AG04450 (cell line): ENCODE results near the gene CLDN9. TPM values are rescaled to one million over a fixed set of nuclear protein-coding genes. Genes with fewer than 3 reads are reported as not detected.

ENCODE experiments used
- CTCF ChIA-PET: fragments of 300-600, 350-600 bp; formaldehyde crosslinking; extraction: SDS; loops from one replicate; lab custom pipeline; 2022; ENCODE audit warnings: antibody characterized with exemption, inconsistent platforms; lab: Charles Lee
- POLR2A ChIA-PET: fragments of 350-600 bp; formaldehyde crosslinking; extraction: SDS; loops from one replicate; lab custom pipeline; 2021; ENCODE audit warnings: antibody characterized with exemption, inconsistent platforms; lab: Yijun Ruan, JAX
- DNase-seq: peaks from one replicate; pipeline ENCODE4 v3.0.0-alpha.2; 2011; ENCODE audit warnings: low read depth, low spot score
- H3K27ac ChIP-seq: one replicate; pipeline ENCODE4 v1.5.1; 2012; ENCODE audit warnings: low read depth, low read length, control low read depth
- H3K27me3 ChIP-seq: one replicate; pipeline ENCODE4 v1.6.0; 2012; ENCODE audit warnings: low read length; ENCODE audit not compliant: control insufficient read depth, insufficient read depth
- H3K4me3 ChIP-seq: 2 replicates; pipeline ENCODE4 v1.5.1; 2011; ENCODE audit warnings: mild to moderate bottlenecking, low read depth, low read length, control low read depth
- H3K9me3 ChIP-seq: 2 replicates; pipeline ENCODE4 v1.5.1; 2012; ENCODE audit warnings: low read length; ENCODE audit not compliant: control insufficient read depth, insufficient read depth
- polyA plus RNA-seq: library from polyadenylated mRNA; depleted of rRNA; stranded (reverse); fragments of >200 nt; gene quantifications from 2 replicates; pipeline ENCODE4 v1.2.3, GENCODE V29; 2011
- TF ChIP-seq, protein P1 (sequence below): IDR thresholded peaks from 2 replicates; pipeline ENCODE4 v1.5.1; 2011; ENCODE audit warnings: low read depth, low read length, control low read depth, inconsistent platforms

CLDN9 gene
- polyA plus RNA-seq, 1 experiment: not detected

DNA sequence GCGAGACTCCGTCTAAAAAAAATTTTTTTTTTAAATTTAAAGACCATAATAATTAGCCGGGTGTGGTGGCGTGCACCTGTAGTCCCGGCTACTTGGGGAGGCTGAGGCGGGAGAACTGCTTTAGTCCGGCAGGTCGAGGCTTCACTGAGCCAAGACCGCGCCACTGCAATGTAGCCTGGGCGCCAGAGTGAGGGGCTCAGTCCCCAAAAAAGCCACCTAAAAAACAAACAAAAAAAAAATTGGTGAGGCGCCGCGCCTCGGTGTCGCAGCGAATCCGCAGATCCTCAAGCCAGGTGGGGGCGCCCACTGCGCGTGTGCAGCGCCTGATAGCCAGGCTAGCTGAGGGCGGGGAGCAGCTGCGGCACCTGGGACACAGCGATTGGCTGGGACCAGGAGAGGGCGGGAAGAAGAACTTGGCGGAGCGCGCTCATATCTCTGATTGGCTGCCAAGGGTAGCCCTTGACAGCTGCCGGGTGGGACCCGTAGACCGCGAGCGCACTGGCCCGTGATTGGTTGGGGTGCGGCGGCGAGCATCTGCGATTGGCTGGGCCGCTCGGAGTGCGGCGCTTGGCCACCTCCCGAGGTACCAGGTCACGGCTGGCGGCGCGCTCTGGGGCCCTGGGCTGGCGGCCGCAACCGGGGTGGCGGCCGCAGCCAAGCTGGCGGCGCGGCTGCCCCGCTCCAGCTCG is 9.0 kb upstream of the CLDN9 start:
- H3K4me3 ChIP-seq: no peak overlapping the region
- peaks cover 48% of the 10 kb centered on the region for H3K27me3 ChIP-seq
- peak; percentile 94 for DNase-seq
- TF ChIP-seq, protein P1, sequence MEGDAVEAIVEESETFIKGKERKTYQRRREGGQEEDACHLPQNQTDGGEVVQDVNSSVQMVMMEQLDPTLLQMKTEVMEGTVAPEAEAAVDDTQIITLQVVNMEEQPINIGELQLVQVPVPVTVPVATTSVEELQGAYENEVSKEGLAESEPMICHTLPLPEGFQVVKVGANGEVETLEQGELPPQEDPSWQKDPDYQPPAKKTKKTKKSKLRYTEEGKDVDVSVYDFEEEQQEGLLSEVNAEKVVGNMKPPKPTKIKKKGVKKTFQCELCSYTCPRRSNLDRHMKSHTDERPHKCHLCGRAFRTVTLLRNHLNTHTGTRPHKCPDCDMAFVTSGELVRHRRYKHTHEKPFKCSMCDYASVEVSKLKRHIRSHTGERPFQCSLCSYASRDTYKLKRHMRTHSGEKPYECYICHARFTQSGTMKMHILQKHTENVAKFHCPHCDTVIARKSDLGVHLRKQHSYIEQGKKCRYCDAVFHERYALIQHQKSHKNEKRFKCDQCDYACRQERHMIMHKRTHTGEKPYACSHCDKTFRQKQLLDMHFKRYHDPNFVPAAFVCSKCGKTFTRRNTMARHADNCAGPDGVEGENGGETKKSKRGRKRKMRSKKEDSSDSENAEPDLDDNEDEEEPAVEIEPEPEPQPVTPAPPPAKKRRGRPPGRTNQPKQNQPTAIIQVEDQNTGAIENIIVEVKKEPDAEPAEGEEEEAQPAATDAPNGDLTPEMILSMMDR: peak; percentile 38
- H3K9me3 ChIP-seq: no peaks in the 10 kb centered on the region
- CTCF ChIA-PET: interaction anchor here (0.7 to 2.4 kb wide), 4 partner anchors 9 to 73 kb away, joined by 3 to 9 read pairs (median 4); no protein-coding TSS in a partner anchor
- H3K27ac ChIP-seq: no peak overlapping the region
- POLR2A ChIA-PET: interaction anchor here (0.5 to 1.7 kb wide), 6 partner anchors 17 to 624 kb away, joined by 3 to 8 read pairs (median 5); partner anchors contain the start of genes HCFC1R1, THOC6 and TNFRSF12A

DNA sequence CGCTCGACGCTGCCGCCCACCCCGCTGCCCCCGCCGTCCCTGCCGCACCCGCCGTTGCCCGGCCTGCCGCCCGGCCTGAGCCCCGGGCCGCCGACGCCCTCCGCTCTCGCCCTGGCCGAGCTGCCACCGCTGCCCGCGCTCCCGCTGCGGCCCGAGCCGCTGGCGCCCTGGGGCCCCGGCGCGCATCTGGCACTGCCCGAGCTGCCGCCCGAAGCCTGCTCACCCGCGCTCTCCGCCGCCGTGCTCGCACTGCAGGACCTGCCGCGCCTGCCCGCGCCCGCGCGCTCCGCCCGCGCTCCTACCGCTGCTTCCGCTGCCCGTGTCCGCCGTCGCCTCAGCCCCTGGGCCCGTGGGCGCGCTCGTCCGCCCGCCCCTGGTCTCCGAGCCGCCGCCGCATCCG is 8.4 kb upstream of the CLDN9 start:
- no peak for DNase-seq
- Histone ChIP-seq H3K27me3 (peaks cover 49% of the 10 kb centered on the region), H3K4me3 (no peak overlapping the region), H3K27ac (no peak overlapping the region), H3K9me3 (no peaks in the 10 kb centered on the region)
- ChIA-PET CTCF (interaction anchor here (0.7 to 2.4 kb wide), 4 partner anchors 9 to 72 kb away, joined by 3 to 9 read pairs (median 4); no protein-coding TSS in a partner anchor), POLR2A (interaction anchor here (1.0 to 1.7 kb wide), 4 partner anchors 16 to 24 kb away, joined by 3 to 8 read pairs (median 5); partner anchors contain the start of genes HCFC1R1, THOC6 and TNFRSF12A)
- TF ChIP-seq, protein P1: no peak

DNA sequence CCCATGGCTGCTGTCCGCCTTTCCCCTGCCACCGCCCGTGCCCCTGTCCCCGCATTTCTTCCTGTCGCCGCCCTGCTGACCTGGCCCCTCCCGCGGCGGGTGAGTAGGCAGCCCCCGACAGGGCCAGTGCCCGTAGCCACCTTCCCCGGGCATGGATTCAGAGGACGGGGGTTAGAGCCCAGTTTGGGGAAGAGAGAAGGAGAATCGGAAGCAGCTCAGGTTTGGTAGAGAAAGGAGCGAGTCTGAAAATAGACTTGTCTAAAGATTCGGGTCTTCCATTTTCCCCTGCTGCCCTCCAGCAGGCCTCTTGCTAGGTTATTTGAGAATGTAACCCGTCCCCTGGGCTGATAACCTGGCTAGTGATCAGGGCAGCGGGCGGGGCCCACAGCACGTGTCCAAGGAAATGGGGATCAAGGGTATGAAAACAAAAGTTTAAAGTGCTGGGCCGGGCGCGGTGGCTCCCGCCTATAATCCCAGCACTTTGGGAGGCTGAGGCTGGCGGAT is 7.9 kb upstream of the CLDN9 start:
- Histone ChIP-seq H3K9me3 (no peaks in the 10 kb centered on the region), H3K4me3 (no peak overlapping the region), H3K27ac (no peak overlapping the region), H3K27me3 (peaks cover 48% of the 10 kb centered on the region)
- TF ChIP-seq, protein P1: no peak
- ChIA-PET POLR2A (interaction anchor here (1.6 to 1.7 kb wide), 2 partner anchors 16 to 19 kb away, joined by 5 to 8 read pairs; partner anchors contain the start of genes HCFC1R1, THOC6 and TNFRSF12A), CTCF (interaction anchor here (2.4 kb wide), 1 partner anchor 26 kb away, joined by 9 read pairs; no protein-coding TSS in a partner anchor)
- DNase-seq: no peak

DNA sequence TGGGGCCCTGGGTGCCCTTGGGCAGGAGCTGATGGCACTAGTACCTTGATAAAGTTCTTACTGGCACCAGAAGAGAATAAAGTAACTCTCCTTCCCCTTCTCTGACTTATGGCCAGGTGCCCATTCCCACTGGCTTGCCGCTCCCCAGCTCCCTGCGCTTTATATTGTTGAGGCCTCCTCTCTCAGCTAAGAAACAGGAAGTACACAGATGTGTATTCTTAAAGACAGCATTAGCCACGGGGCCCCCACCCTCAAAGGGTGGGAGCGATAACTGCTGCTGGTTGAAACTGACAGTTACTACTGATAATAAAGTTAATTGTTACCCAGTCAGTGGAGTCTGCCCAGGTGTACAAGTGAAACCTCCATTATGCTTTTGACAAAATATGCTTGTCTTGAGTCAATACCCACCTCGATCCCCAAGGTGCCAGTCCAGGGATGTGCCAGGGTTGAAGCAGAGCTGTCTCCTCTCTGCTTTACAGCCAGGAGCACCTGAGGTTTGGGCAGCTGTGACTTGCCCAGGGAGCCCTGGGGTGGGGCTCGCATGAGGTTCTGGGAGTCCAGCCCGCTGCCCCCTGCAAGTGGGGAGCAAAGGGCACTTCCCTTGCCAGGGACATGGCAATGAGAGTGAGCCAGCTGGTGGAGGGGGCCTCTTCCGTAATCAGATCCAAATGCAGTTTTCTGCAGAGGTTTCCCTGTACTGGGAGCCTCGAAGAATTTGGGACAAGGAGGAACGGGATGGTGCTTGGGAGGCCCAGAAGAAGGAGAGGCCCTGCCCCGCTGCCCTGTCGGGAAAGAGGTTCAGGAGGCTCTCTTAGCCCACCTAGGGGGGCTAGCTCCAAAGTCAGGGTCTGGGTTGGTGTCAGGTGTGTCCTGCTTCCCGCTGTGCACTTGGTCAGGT is 5.4 kb upstream of the CLDN9 start:
- H3K27me3 ChIP-seq: peaks cover 47% of the 10 kb centered on the region
- ChIA-PET CTCF (no interaction called here), POLR2A (no interaction called here)
- H3K27ac ChIP-seq: no peak overlapping the region
- no peaks in the 10 kb centered on the region; the same call in 1 of the 2 replicates for H3K9me3 ChIP-seq
- no peak for DNase-seq
- TF ChIP-seq, protein P1: no peak
- H3K4me3 ChIP-seq: no peak overlapping the region
